WTC11 (cell line): ENCODE results near the gene GAPDHS.

Experiments used
- AFF4 ChIP-seq: sonication (generic); formaldehyde crosslinking; IDR thresholded peaks from 2 replicates; pipeline ENCODE4 v1.8.1; 2023; ENCODE audit warnings: mild to moderate bottlenecking, missing genetic modification reagents, borderline replicate concordance
- ATF3 ChIP-seq: sonication (generic); formaldehyde crosslinking; conservative IDR thresholded peaks from 2 replicates; pipeline ENCODE4 v1.8.1; 2022; ENCODE audit warnings: mild to moderate bottlenecking, missing genetic modification reagents
- CTCF ChIP-seq: fragments of 200-600 bp; IDR thresholded peaks from 2 replicates; pipeline ENCODE4 v1.8.0; 2022; ENCODE audit warnings: antibody characterized with exemption
- E2F5 ChIP-seq: sonication (generic); formaldehyde crosslinking; IDR thresholded peaks from 2 replicates; pipeline ENCODE4 v1.8.1; 2022; ENCODE audit warnings: mild to moderate bottlenecking, moderate library complexity, missing genetic modification reagents
- ETV6 ChIP-seq: sonication (generic); formaldehyde crosslinking; IDR thresholded peaks from 2 replicates; pipeline ENCODE4 v1.8.1; 2022; ENCODE audit warnings: mild to moderate bottlenecking, missing genetic modification reagents
- GTF2I ChIP-seq: fragments of 250-450 bp; sonication (Bioruptor Pico); conservative IDR thresholded peaks from 2 replicates; pipeline ENCODE4 v1.4.0; 2021; ENCODE audit warnings: mild to moderate bottlenecking
- MAX ChIP-seq: sonication (generic); formaldehyde crosslinking; IDR thresholded peaks from 2 replicates; pipeline ENCODE4 v1.8.0; 2022; ENCODE audit warnings: mild to moderate bottlenecking, missing genetic modification reagents
- NFATC4 ChIP-seq: fragments of 250-450 bp; sonication (Bioruptor Pico); IDR thresholded peaks from 2 replicates; pipeline ENCODE4 v1.9.0; 2021; ENCODE audit warnings: mild to moderate bottlenecking
- NFE2L1 ChIP-seq: sonication (generic); formaldehyde crosslinking; IDR thresholded peaks from 2 replicates; pipeline ENCODE4 v1.8.1; 2023; ENCODE audit warnings: missing genetic modification reagents
- NR3C1 ChIP-seq: sonication (generic); formaldehyde crosslinking; conservative IDR thresholded peaks from 2 replicates; pipeline ENCODE4 v1.8.1; 2023; ENCODE audit warnings: low read depth, mild to moderate bottlenecking, missing genetic modification reagents
- SP1 ChIP-seq: sonication (generic); formaldehyde crosslinking; conservative IDR thresholded peaks from 2 replicates; pipeline ENCODE4 v1.8.1; 2022; ENCODE audit warnings: missing genetic modification reagents
- TEAD4 ChIP-seq: sonication (generic); formaldehyde crosslinking; IDR thresholded peaks from 2 replicates; pipeline ENCODE4 v1.8.0; 2022; ENCODE audit warnings: mild to moderate bottlenecking, missing genetic modification reagents

GRCh38 chr19:35569281-35569781 is 36.1 kb downstream of the GAPDHS start:
- TF ChIP-seq GTF2I (CRISPR knock-in tag) (no peak), CTCF (no peak), NFATC4 (no peak), AFF4 (no peak), NR3C1 (CRISPR knock-in tag) (no peak), MAX (CRISPR knock-in tag) (no peak), NFE2L1 (CRISPR knock-in tag) (no peak), SP1 (CRISPR knock-in tag) (no peak), ETV6 (CRISPR knock-in tag) (no peak), TEAD4 (CRISPR knock-in tag) (no peak), E2F5 (CRISPR knock-in tag) (no peak), ATF3 (CRISPR knock-in tag) (no peak)
